ENCODE data around the gene PPP4R1.

The PPP4R1 gene

DNA sequence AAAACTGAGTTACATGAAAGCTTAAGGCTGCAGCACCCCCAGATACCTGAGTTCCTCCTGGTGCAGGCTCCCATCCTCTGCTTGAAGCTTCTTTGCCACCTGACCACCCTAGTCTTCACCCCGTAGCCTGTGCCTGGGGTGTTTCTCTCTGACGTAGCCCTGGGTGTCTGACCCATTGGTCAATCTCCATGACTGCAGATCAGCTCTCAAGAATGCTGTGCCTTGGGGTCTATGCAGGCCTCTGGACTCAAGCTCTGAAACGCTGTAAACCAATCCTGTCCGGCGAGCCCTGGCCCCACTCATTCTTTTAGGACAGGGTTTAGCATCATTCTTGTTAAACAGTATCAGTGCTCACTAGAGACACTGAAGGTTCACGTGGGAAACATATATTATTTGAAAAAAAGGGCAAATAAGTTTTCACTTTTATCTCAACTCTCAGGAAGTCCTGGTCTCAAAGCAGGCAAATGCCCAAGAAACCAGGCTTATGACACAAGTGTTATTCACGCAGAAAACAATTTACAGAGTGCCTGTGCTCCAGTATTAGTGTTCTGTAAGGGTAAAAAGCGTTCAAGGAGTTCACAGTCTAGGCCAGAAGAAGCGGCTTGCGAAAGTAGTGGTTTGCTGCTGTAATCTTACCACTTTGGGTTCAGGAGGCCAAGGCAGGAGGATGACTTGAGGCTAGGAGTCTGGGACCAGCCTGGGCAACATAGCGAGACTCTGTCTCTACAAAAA lies 22.8 kb upstream of the PPP4R1 start:
- no peak for DNase-seq (ENCODE audit: extremely low read depth, insufficient read length)
- Histone ChIP-seq H3K27me3 (replicated peaks; ENCODE audit: control insufficient read depth, insufficient read depth, low read length) (no peaks in the 10 kb centered on the region; the same call in 1 of the 2 replicates), H3K36me3 (ENCODE audit: control insufficient read depth, insufficient read depth, low read length) (no peaks in the 10 kb centered on the region), H3K4me3 (replicated peaks; ENCODE audit: low read depth, low read length) (no peak overlapping the region)
- no peak for TF ChIP-seq CTCF (IDR thresholded peaks at IDR 0.05; ENCODE audit: insufficient read depth, low read length, poor library complexity, severe bottlenecking)

GRCh38 chr18:9634856-9635255 lies 20.5 kb upstream of the PPP4R1 start:
- no peak overlapping the region for H3K4me3 ChIP-seq (replicated peaks; ENCODE audit: low read depth, low read length)
- no peak for DNase-seq (ENCODE audit: extremely low read depth, insufficient read length)
- TF ChIP-seq CTCF (IDR thresholded peaks at IDR 0.05; ENCODE audit: insufficient read depth, low read length, poor library complexity, severe bottlenecking): no peak
- H3K36me3 ChIP-seq (ENCODE audit: control insufficient read depth, insufficient read depth, low read length): no peaks in the 10 kb centered on the region
- H3K27me3 ChIP-seq (replicated peaks; ENCODE audit: control insufficient read depth, insufficient read depth, low read length): no peaks in the 10 kb centered on the region

- Histone ChIP-seq H3K4me3 (replicated peaks; ENCODE audit: low read depth, low read length) (no peak overlapping the region), H3K36me3 (ENCODE audit: control insufficient read depth, insufficient read depth, low read length) (no peaks in the 10 kb centered on the region), H3K27me3 (replicated peaks; ENCODE audit: control insufficient read depth, insufficient read depth, low read length) (no peaks in the 10 kb centered on the region)
- no peak for TF ChIP-seq CTCF (IDR thresholded peaks at IDR 0.05; ENCODE audit: insufficient read depth, low read length, poor library complexity, severe bottlenecking)
- DNase-seq (ENCODE audit: extremely low read depth, insufficient read length): no peak
Measured at GRCh38 chr18:9631814-9632496, 17.6 kb upstream of the PPP4R1 start.

DNA sequence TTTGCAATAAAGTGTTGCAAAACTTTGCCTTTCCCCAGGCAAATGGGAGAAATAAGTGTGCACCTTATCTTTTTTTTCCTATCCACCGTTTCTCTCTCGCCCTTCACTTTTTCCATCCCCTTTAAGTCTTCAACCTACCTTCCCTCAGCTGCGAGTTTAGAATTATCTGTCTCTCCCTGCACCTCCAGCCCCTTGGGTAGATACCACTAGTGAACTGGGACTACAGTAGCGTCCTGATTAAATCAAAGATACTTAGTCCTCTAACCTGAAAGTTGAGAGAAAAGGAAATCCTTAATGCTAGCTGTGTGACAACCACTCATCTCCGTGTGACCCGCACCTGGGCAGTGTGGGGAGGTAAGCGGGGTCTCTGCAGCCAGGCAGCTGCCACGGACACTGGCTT lies 16.1 kb upstream of the PPP4R1 start:
- Histone ChIP-seq H3K4me3 (replicated peaks; ENCODE audit: low read depth, low read length) (no peak overlapping the region), H3K27me3 (replicated peaks; ENCODE audit: control insufficient read depth, insufficient read depth, low read length) (no peaks in the 10 kb centered on the region), H3K36me3 (ENCODE audit: control insufficient read depth, insufficient read depth, low read length) (no peaks in the 10 kb centered on the region)
- no peak for DNase-seq (ENCODE audit: extremely low read depth, insufficient read length)
- no peak for TF ChIP-seq CTCF (IDR thresholded peaks at IDR 0.05; ENCODE audit: insufficient read depth, low read length, poor library complexity, severe bottlenecking)

- no peak for TF ChIP-seq CTCF (IDR thresholded peaks at IDR 0.05; ENCODE audit: insufficient read depth, low read length, poor library complexity, severe bottlenecking)
- H3K36me3 ChIP-seq (ENCODE audit: control insufficient read depth, insufficient read depth, low read length): no peaks in the 10 kb centered on the region
Measured at GRCh38 chr18:9629709-9630108, 15.3 kb upstream of the PPP4R1 start.

More at GRCh38 chr18:9629709-9630108, 15.3 kb upstream of the PPP4R1 start:
- no peak for DNase-seq (ENCODE audit: extremely low read depth, insufficient read length)
- H3K4me3 ChIP-seq (replicated peaks; ENCODE audit: low read depth, low read length): no peak overlapping the region
- no peaks in the 10 kb centered on the region for H3K27me3 ChIP-seq (replicated peaks; ENCODE audit: control insufficient read depth, insufficient read depth, low read length)

All from GM06990 (cell line).